ENCODE results near the gene TEX9.

DNA sequence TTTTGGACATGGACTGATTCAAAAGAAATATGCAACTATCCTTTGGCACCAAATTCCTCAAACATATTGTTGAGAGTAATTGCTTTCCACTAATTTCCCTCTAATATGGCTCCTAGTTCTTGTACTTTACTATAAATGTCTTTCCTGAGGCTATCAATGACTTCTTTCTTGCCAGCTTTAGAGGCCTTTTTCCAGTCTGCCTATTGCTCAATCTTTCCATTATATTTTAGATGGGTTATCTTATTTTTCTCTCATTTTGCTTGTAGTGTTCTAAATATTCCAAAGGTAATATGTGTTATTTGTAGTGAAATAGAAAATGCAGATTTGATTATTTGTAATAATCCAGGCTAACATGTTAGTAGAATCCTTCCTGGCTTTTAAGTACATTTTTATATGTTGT lies 11.5 kb upstream of the TEX9 start:
- TF ChIP-seq, protein P1, sequence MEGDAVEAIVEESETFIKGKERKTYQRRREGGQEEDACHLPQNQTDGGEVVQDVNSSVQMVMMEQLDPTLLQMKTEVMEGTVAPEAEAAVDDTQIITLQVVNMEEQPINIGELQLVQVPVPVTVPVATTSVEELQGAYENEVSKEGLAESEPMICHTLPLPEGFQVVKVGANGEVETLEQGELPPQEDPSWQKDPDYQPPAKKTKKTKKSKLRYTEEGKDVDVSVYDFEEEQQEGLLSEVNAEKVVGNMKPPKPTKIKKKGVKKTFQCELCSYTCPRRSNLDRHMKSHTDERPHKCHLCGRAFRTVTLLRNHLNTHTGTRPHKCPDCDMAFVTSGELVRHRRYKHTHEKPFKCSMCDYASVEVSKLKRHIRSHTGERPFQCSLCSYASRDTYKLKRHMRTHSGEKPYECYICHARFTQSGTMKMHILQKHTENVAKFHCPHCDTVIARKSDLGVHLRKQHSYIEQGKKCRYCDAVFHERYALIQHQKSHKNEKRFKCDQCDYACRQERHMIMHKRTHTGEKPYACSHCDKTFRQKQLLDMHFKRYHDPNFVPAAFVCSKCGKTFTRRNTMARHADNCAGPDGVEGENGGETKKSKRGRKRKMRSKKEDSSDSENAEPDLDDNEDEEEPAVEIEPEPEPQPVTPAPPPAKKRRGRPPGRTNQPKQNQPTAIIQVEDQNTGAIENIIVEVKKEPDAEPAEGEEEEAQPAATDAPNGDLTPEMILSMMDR (IDR thresholded peaks at IDR 0.05), result no peak
- TF ChIP-seq POLR2A (IDR thresholded peaks at IDR 0.05), result no peak

All from testis (tissue), 2 donors.